GM12872 (cell line): Measurements from ENCODE around the gene WDFY3.
A peak's percentile ranks its signal among the peaks of the same experiment; 100 is the strongest.

Source experiments
- TF ChIP-seq, protein P1 (sequence below): IDR thresholded peaks from 3 replicates; pipeline ENCODE4 v1.5.1; 2011; ENCODE audit warnings: low read depth, mild to moderate bottlenecking, low read length, moderate library complexity; ENCODE audit not compliant: insufficient read depth

Gene WDFY3

GRCh38 chr4:84753321-84753972, 213.0 kb downstream of the WDFY3 start:
- TF ChIP-seq, protein P1, sequence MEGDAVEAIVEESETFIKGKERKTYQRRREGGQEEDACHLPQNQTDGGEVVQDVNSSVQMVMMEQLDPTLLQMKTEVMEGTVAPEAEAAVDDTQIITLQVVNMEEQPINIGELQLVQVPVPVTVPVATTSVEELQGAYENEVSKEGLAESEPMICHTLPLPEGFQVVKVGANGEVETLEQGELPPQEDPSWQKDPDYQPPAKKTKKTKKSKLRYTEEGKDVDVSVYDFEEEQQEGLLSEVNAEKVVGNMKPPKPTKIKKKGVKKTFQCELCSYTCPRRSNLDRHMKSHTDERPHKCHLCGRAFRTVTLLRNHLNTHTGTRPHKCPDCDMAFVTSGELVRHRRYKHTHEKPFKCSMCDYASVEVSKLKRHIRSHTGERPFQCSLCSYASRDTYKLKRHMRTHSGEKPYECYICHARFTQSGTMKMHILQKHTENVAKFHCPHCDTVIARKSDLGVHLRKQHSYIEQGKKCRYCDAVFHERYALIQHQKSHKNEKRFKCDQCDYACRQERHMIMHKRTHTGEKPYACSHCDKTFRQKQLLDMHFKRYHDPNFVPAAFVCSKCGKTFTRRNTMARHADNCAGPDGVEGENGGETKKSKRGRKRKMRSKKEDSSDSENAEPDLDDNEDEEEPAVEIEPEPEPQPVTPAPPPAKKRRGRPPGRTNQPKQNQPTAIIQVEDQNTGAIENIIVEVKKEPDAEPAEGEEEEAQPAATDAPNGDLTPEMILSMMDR, result no peak

DNA sequence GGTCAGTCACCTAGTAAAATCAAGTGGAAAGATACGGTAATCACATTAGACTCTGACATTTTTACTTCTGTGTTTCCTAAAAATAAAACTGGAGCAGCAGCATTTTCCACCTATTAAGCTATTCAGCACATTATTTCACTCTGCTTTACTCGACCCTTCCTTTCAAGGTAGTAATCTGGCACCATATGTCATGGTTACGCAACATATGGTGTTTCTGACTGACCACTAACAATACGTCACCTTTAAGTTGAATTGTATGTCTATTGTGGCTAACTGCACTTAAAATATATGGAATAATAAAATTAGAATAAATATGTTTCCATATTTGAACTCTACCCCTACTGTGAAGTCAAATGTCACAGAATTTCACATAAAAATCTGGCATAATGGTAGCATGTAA, 214.8 kb downstream of the WDFY3 start:
- TF ChIP-seq, protein P1, result no peak

- TF ChIP-seq, protein P1, result no peak
Measured at GRCh38 chr4:84750960-84751283, 215.6 kb downstream of the WDFY3 start.

DNA sequence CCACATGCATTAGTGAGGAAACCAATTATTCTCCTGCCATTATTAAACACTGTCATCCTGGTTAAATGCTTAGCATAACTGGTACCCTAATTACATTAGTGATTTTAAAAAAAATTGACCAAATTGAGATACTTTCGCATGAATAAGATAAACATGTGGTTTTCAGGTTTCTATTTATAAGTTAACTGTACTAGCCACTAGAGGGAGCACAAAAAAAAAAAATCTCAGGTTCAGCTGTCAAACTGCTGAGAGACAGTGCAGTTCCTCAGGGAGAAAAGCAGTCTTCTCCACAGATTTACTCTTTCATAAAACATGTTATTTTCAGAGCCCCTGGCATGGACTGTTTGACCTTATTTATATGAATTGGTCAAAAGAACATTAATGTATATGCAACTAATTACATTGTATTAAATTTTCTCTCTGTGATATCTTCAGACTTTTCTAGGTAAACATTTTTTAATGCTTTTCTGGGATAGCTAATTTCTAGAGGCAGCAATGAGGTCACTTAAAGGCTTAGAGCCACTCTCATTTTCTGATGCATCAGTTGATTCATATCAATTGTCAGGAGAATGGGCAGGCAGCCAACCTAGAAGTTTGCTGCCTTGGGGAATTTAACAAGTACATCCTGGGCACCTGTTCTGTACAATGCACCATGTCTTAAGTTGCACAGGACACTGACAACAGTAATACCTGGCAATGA, 216.1 kb downstream of the WDFY3 start:
- TF ChIP-seq, protein P1, result peak; percentile 63

- TF ChIP-seq, protein P1, result no peak
Measured at GRCh38 chr4:84740057-84740456, 226.4 kb downstream of the WDFY3 start.

- TF ChIP-seq, protein P1, result no peak
Measured at GRCh38 chr4:84738622-84739021, 227.9 kb downstream of the WDFY3 start.

GRCh38 chr4:84737656-84738055, 228.8 kb downstream of the WDFY3 start:
- TF ChIP-seq, protein P1, result no peak
